ENCODE results near the gene MALRD1.
A peak's percentile ranks its signal among the peaks of the same experiment; 100 is the strongest.

The MALRD1 gene

DNA sequence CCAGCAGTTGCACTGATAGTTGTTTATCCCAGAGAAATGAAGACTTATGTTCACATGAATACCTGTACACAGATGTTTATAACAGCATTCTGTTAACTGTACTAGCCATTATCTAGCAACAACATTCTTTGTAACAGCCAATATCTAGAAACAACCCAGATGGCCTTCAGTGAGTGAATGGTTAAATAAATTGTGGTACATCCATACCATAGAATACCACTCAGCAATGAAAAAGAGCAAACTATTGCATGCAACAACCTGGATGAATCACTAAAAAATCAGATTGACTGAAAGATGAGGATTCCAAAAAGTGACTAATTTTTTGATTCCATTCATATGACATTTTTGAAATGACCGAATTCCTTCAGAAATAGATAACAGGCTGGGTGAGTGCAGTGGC lies 360.3 kb downstream of the MALRD1 start:
- DNase-seq, result no peak

DNA sequence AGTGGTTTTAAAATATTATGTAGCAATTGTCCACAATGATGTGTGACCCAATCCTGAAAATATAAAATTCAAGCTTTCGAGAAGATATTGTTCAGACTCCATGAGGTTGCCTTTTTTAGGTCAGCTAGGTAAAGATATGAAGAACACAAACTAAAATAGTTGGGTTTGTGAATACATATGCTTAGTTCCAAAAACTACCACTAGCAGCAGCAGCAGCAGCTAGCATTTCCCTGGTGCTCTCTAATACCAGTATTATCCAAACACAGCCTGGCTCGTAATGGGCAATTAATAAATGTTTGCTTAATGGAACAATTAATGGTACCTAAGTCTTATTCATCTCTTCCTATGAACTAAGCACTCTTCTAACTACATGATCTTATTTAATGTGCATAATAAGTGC lies 362.5 kb downstream of the MALRD1 start:
- no peak for DNase-seq

DNA sequence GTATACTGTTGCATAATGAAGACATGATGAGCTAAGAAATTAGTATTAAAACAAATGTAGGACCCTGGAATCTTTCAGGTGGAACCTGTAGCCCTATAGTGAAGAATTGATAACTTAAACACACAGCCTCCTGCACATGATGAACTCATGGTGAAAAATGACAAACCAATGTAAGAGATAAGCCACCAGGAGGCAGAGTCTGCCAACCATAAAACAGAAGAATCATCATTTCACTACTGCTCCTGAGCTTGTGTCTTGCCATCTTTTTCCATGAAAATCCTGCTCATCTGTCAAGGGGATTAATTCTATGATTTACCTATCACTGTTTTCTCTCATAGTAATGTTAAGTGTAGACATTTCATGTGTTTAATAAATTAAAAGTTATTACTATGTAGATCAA lies 363.9 kb downstream of the MALRD1 start:
- DNase-seq, result peak; percentile 10 to 13

DNA sequence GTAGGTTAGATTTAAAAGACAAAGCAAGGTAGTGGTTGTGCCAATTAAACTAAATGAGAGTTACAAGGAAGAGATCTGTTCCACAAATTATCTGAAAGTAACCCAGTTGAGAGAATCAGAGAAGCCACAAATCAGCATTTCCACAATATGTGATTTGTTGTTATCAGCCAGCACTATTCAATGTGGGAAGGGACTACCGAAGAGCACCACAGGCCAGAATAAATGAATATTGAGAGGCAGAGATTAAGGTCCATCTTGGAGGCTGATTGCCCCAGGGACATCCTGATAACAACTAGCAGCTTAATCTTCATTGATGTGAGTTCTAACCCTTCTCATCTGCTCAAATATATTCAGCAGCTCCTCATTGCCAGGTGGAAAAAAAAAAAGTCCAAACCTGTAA lies 367.6 kb downstream of the MALRD1 start:
- no peak for DNase-seq

DNA sequence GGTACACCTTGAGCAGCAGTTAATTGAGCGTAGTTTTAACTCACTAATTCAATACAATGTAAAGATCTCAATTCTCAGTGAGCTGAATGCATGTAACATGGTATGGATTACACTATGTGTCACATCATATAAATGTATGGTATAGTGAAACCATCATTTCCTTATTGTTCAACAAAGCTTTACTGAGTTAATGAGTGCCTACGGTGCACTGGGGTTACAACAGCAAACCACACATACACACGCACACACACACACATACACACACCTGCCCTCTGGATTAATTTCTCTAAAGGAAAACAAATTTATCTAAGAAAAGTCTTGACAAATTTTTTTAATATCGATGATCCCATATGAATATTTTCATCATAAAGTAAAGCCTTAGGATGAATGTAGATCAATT lies 369.1 kb downstream of the MALRD1 start:
- no peak for DNase-seq

DNA sequence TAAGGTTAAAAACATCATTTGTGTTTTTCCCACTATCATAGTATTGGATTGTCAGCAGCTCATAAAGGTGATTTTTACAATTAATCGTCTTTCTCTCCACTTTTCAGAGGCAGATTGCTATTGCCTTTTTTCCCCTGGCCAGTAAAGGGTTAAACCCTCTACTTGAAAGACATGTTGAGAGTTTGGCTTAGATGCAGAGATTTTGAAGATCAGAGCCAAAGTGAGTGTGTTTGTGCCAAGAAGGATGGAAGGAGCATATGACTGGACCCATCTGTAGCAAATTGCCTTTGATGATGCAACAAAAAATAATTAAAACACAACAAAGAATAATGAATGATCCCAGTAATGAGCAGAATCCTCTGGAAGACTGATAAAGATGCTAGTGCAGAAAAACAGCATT lies 373.1 kb downstream of the MALRD1 start:
- no peak for DNase-seq

DNA sequence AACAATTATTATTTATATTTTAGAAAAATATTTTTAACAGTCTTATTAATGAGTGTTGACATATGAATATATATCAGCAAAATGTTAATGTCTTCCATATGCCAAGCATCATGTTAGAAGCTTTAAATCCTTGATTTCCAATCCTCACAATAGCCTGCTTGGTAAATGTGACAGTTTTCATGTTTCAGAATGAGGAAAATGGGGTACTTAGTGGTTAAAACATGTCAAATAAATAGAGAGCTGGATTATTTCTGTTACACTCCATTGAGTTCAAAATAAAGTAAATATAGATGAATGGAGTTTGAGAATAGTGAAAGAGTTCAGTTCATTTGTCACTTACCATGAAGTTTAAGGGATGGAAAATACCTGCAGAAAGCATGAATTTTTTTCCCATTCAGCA lies 377.4 kb downstream of the MALRD1 start:
- no peak for DNase-seq

DNA sequence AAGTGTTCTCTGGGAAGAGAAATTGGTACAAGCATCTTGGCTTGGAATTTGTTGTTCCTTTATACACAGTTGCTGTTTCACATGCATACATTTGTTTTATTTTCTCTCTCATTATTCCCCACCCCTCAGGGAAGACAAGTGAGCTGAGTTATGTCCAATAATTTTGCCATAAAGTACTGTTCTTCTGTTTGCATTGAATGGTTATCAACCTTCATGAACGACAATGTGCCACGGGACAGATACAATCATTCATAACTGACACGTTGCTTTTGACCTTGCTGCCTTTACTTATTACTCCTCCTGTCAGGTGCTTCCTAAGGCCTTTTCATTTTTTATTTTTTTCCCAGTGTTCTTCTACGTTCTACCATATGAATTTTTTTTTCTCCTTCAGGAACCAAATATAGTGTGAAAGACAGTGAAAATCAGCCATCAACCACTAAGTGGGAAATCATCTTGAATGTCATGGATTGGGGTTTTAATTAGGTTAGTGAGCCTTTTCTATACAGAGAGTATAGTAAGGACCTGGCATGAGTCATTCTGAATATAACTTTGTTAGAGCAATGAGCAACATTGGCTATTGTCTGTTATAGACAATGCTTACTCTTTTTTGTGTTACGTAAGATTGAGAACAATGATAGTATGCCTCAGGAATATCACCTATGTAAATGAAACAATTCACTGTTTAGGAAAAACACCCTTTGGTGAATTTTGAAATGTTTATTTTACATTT lies 383.2 kb downstream of the MALRD1 start:
- DNase-seq, result no peak

DNA sequence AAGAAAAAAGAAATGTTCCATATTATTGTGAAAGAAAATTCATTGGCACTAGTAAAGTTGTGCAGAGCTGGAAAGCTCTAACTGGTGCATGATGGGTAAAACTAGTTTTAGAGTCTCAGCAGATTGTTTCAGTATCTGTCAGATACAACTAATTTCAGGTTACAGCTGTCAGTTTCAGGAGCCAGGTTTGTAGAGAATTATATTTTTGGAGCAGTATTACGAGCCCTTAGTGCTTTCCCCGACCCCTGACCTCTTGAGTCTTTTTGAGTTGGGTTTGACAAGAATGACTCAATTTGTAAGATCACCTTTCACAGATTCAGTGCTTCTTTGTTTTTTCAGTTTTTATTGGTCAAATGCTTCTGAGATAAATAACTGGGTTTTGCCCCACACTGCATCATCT lies 401.3 kb downstream of the MALRD1 start:
- no peak for DNase-seq

DNA sequence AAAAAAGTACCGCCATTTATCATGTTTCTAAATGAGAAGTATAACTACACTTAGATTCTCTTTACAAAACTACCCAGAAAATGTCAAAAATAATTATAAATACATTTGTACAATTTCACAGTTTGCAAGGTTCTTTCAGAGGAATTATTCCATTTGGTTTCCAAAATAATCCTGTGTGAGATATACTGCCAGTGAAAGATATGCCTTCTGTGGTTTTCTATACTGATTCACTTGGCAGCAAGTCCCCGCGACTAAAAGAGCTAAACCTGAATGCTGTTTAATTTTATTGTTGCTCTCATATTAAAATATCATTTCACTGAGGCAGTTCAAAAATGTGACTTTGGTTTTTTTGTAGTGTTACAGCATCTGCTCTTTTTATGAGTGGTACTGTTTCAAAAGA lies 402.8 kb downstream of the MALRD1 start:
- no peak for DNase-seq

DNA sequence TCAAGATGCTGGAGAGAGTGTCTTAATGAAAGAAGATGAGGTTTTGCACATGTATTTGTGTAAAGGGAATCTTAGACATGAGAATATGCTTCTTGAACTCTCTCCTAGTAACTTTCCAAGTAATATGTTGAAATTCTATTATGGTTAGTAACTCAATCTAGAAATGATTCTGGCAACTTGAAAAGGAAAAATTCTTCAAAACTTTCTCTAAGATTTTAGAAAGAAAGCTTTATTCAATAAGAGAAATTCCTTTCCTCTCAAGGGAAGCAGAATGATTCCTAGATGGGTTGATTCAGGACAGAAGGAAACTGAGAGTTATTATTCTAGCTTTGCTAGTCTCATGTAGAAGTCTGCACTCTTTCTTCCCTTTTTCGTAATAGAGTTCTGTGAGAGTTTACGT lies 403.3 kb downstream of the MALRD1 start:
- no peak for DNase-seq

DNA sequence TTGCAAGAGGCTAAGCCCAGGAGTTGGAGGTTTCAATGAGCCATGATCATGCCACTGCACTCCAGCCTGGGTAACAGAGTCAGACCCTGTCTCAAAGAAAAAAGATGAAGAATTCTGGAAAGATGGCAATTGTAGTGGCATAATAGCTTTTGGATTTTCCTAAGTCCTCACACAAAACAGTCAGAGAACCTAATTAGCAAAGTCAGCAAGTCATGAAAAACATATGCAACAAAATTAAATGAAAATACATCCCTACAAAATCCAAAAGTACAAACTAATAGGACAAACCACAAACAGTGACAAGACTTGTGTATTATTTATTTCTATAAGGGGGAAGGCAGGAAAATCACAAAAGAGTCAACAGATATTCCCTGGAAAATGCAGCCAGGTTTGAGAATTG lies 405.4 kb downstream of the MALRD1 start:
- no peak for DNase-seq

DNA sequence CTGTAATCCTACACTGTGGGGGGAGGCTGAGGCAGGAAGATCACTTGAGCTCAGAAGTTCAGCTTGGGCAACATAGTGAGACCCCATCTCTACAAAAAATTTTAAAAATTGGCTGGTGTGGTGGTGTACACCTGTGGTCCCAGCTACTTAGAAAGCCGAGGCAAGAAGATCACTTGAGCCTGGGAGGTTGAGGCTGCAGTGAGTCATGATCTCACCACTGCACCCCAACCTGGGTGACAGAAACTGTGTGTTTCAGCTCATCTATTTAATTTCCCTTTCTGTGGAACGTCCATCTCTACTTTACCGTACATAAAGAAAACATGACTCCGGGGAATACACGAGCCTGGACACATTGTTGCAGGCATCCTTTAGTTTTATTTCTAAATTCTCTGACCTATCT lies 413.0 kb downstream of the MALRD1 start:
- DNase-seq, result no peak

DNA sequence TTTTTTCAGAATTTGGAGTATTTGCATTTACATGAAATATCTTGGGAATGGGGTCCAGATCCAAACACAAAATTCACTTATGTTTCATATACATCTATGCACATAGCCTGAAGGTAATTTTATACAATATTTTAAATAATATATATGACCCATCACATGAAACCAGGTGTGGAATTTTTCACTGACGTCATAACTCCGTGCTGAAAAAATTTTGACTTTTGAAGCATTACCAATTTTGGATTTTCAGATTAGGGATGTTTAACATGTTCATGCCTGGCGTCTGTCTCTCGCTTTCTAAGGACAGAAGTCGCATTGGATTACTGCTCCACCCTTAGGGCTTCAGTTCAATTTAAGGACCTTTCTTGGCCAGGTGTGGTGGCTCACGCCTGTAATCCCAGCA lies 418.1 kb downstream of the MALRD1 start:
- DNase-seq, result no peak

DNA sequence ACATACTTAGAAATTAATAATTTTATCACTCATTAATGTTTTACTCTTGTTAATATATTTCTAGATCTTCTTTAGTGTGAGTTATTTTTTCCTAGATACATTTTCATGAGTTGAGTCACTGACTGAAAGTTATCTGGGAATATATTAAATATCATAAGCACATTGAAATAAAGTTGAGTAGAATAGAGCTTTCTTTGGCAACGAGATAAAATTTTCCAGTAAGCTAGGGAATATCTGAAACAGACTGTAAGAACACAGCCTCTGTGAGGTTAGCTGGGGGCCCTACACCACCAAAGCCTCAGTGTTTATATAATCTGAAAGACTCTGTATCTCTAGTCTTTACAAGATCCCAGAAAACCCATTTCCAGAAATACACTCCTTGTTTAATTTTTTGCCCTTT lies 419.8 kb downstream of the MALRD1 start:
- no peak for DNase-seq

DNA sequence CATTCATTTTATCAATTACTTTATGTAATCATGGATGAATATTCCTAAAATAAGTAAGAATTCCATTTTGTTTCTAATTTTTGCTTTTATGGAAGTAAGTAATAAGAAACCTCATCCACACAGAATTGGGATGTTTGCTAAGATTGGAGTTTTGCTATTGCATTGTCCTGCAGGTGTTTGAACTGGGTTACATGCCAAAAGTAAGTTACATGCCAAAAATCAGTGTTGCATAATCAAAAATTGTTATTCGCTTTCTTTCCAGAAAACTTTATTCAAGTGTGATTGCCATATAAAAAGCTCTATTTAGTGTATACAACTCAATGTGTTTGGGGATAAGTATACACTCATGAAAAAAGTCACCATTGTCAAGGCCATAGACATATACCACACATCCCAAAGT lies 420.9 kb downstream of the MALRD1 start:
- no peak for DNase-seq

DNA sequence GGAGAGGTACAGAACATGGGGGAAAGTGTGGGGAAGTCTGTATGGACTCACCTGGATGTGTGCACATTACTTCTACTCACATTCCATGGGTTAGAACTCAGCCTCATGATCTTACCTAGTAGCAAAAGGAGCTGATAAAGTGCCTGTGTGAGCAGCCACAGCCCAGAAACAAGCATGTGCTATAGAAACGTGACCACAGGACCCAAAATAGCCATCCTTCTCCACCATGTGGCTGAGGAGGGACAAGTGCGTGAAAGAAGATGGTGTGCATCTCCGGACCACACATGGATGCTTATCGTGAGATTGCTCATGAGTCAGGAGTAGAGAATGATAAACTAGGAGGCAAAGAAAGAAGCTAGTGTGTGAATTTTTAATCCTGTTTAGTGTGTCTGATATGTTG lies 431.3 kb downstream of the MALRD1 start:
- DNase-seq, result no peak

DNA sequence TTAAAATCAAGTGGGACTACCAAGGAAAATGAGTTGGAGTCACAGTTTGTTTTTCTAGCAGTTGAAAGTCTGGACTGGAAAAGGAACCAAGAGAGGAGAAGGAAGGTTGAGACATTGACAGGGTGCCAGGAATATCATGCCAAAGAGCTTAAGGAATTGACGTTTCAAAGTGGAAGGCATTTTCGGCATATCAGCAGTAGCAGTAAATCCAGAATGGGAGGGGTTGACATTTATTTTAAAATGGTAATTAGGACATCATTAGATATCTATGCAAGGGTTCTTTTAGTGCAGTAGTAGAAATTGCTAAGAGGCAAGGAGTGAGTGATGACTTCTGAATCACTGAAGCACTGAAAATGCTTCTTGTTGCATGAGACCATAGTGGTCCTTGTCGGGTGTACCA lies 431.8 kb downstream of the MALRD1 start:
- DNase-seq, result no peak

DNA sequence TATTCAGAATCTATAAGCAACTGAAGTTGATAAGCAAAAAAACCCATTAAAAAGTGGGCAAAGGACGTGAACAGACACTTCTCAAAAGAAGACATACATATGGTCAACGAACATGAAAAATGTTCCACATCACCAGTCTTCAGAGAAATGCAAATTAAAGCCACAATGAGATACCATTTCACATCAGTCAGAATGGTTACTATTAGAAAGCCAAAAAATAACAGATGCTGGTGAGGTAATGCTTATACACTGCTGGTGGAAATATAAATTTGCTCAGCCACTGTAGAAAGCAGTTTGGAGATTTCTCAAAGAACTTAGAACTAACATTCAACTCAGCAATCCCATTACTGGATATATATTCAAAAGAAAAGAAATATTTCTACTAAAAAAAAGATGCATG lies 434.8 kb downstream of the MALRD1 start:
- DNase-seq, result no peak

DNA sequence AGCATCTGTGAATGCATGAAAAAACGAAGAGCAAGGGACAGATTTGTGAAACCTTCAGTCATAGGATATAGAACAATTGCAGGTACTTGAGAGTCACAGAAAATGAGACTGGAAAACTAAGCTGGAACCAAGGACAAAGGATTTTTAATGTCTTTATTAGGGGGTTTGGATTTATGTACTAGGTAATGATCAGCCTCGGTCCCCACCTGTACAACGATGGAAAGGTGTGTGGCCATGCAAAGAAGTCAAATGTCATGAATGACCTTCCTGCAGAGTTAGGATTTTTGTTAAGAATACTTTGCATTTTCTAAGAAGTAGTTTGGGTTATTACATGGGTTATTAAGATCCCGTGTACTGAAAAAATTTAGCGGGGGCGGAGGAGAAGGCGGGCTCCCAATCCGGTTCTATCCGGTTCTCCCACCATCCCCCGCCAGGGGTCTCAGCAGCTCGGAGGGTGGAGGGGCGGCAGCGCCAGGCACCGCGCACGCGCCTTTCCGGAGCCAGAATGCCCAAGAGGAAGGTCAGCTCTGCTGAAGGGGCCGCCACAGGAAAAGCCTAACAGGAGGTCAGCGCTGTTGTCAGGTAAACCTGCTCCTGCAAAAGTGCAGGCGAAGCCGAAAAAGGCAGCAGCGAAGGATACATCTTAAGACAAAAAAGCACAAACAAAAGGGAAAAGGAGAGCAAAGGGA lies 440.1 kb downstream of the MALRD1 start:
- DNase-seq, result no peak

DNA sequence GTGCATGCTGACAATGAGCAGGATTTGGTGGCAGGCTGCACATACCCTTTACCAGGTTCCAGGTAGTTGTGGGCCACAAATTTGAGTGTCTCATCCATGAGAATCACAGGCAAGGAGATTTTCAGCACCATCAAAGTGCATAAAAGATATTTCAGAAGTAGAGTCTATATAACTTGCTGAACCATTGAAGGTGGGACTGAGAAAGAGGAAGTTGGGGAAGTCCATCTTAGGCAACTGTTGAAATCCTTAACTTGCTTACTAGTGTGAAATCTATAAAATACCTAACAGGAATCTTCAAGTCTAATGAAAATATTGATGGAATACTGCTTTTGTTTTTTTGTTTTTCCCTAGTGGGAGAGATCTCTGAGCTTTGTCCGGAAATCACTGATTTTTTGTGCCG lies 442.6 kb downstream of the MALRD1 start:
- DNase-seq, result no peak

DNA sequence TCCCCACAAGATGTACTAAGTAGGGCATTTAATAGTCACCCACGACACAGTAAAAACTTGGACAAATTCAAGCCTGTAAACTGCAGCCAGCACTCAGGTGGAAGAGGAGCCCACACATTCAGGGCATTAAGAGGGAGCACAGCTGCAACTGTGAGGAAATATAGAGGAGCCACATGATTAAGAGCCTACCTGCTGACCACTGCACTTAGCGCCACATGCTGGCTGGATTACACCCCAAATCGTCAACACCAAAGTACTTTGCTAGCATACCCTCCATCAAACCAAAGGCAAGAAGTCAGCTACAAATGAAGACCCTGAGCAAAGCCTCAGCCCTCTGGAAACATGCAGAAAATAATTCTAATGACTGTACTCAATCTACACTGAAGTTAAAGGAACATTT lies 445.3 kb downstream of the MALRD1 start:
- DNase-seq, result no peak

DNA sequence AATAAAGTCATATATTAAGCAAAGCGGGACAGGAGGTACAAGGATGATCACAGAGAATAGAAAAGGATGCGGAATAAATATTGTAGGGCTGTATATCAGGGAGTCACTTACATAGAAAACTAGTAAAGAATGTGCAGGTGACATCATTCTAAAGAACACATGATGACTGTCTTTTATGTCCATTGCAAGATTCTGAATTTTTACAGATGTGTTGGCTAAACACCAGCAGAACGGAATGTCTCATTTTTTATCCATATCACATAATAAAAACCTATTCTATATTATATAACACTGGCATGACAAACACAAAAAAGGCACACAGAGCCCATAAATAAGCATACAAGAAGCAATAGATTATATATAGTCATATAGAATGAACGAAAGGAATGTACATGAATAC lies 448.4 kb downstream of the MALRD1 start:
- DNase-seq, result no peak

DNA sequence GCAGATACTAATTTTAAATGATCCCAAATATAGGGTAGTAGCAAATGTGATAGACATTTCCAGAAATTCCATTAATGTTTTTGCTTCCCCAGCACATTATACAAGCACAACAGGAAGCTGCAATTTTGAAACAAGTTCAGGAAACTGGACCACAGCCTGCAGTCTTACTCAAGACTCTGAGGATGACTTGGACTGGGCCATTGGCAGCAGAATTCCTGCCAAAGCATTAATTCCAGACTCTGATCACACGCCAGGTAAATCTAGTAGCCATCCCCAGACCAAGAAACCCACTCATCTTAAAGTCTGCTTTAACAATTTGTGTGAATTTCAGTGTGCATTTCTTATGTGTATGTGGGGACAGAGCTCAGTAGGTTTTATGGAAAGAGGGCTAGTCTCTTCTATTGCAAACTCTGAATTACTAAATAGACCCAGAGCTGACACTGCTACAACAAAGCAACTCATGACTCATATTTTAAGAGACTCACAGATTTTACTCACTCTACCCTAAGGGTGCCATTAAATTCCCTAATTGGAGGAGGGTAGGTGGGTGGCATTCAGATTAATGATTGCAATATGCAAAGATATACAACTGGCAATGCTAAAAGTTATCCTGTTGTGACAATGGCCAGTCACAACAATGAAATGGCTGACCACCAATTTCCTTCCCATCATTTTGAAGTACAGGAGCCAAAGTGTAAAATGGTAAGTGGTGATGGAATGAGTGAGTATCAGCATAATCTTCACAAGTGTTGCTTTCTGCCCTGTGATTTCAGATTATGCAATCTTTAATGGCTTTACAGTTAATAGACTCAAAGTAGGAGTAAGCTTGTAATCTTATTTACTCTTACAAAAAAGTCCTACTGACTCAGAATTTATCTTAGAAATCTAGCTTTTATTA lies 450.0 kb downstream of the MALRD1 start:
- no peak for DNase-seq
